ENCODE measurements around the gene MAEA.
"Not testable (repeated sequence)": the region's sequence is repeated elsewhere in the genome, so short reads cannot be mapped to it uniquely, and the experiment has no call there.

The MAEA gene

GRCh38 chr4:1290165-1290977 is 680 bp downstream of the MAEA start:
- no peak for DNase-seq
- Histone ChIP-seq H3K4me3 (ENCODE audit: low read depth in 1 of 2, low read length in 2 of 2) (peak overlapping the region; percentile 63 to 75; a peak in 3 of 4 replicates), H3K9me3 (ENCODE audit: insufficient read depth, low read length, severe bottlenecking) (peaks cover 13% of the 10 kb centered on the region), H3K4me1 (ENCODE audit: insufficient read depth, low read length) (peaks cover 37% of the 10 kb centered on the region), H3K79me2 (ENCODE audit: insufficient read depth, low read length) (peaks cover 64% of the 10 kb centered on the region), H4K20me1 (ENCODE audit: insufficient read depth, low read length) (peaks cover 45% of the 10 kb centered on the region), H3K4me2 (ENCODE audit: insufficient read depth, low read length) (peak overlapping the region; percentile 93), H3K27ac (ENCODE audit: low read length) (peak overlapping the region; percentile 87), H3K36me3 (ENCODE audit: insufficient read depth, low read length) (peaks cover 14% of the 10 kb centered on the region), H3K27me3 (ENCODE audit: insufficient read depth, low read length, poor library complexity) (no peaks in the 10 kb centered on the region), H3K9ac (ENCODE audit: low read depth, low read length) (peak overlapping the region; percentile 83), H2AFZ (ENCODE audit: low read depth, low read length) (peak overlapping the region; percentile 92)
- no peak for ATAC-seq (ENCODE audit: insufficient read depth, low read depth)
- TF ChIP-seq EZH2 (IDR thresholded peaks at IDR 0.05; ENCODE audit: borderline replicate concordance, low read depth, low read length, severe bottlenecking), result no peak
- TF ChIP-seq CTCF (IDR thresholded peaks at IDR 0.05; ENCODE audit: borderline replicate concordance, extremely low read depth, low read length, poor library complexity, severe bottlenecking), result no peak

GRCh38 chr4:1291091-1291490 is 1.4 kb downstream of the MAEA start:
- peak overlapping the region; percentile 63 to 75; a peak in 3 of 4 replicates for H3K4me3 ChIP-seq (ENCODE audit: low read depth in 1 of 2, low read length in 2 of 2)
- no peaks in the 10 kb centered on the region for H3K27me3 ChIP-seq (ENCODE audit: insufficient read depth, low read length, poor library complexity)
- H3K79me2 ChIP-seq (ENCODE audit: insufficient read depth, low read length), result peaks cover 69% of the 10 kb centered on the region
- DNase-seq (no peak), ATAC-seq (ENCODE audit: insufficient read depth, low read depth) (no peak)
- peak overlapping the region; percentile 83 for H3K9ac ChIP-seq (ENCODE audit: low read depth, low read length)
- H2AFZ ChIP-seq (ENCODE audit: low read depth, low read length), result no peak overlapping the region
- H3K4me2 ChIP-seq (ENCODE audit: insufficient read depth, low read length), result peak overlapping the region; percentile 93
- peaks cover 14% of the 10 kb centered on the region for H3K36me3 ChIP-seq (ENCODE audit: insufficient read depth, low read length)
- H4K20me1 ChIP-seq (ENCODE audit: insufficient read depth, low read length), result peaks cover 49% of the 10 kb centered on the region
- H3K4me1 ChIP-seq (ENCODE audit: insufficient read depth, low read length), result peaks cover 37% of the 10 kb centered on the region
- TF ChIP-seq EZH2 (IDR thresholded peaks at IDR 0.05; ENCODE audit: borderline replicate concordance, low read depth, low read length, severe bottlenecking), result no peak
- TF ChIP-seq CTCF (IDR thresholded peaks at IDR 0.05; ENCODE audit: borderline replicate concordance, extremely low read depth, low read length, poor library complexity, severe bottlenecking), result no peak
- peak overlapping the region; percentile 87 for H3K27ac ChIP-seq (ENCODE audit: low read length)
- peaks cover 8% of the 10 kb centered on the region for H3K9me3 ChIP-seq (ENCODE audit: insufficient read depth, low read length, severe bottlenecking)

- H3K9me3 ChIP-seq (ENCODE audit: insufficient read depth, low read length, severe bottlenecking), result peaks cover under 1% of the 10 kb centered on the region
- peaks cover 25% of the 10 kb centered on the region for H3K36me3 ChIP-seq (ENCODE audit: insufficient read depth, low read length)
- H3K4me1 ChIP-seq (ENCODE audit: insufficient read depth, low read length), result peaks cover 37% of the 10 kb centered on the region
- H2AFZ ChIP-seq (ENCODE audit: low read depth, low read length), result no peak overlapping the region
- peaks cover 79% of the 10 kb centered on the region for H3K79me2 ChIP-seq (ENCODE audit: insufficient read depth, low read length)
- peak overlapping the region; percentile 43; the same call in 1 of the 2 replicates for H3K27ac ChIP-seq (ENCODE audit: low read length)
- H3K4me3 ChIP-seq (ENCODE audit: low read depth in 1 of 2, low read length in 2 of 2), result peak overlapping the region in 1 of 2 experiments; percentile 75; a peak in 1 of 4 replicates
- peak overlapping the region; percentile 93 for H3K4me2 ChIP-seq (ENCODE audit: insufficient read depth, low read length)
- DNase-seq, result no peak
- no peak for ATAC-seq (ENCODE audit: insufficient read depth, low read depth)
- peak overlapping the region; percentile 83; the same call in 1 of the 2 replicates for H3K9ac ChIP-seq (ENCODE audit: low read depth, low read length)
- H4K20me1 ChIP-seq (ENCODE audit: insufficient read depth, low read length), result peaks cover 59% of the 10 kb centered on the region
- no peaks in the 10 kb centered on the region for H3K27me3 ChIP-seq (ENCODE audit: insufficient read depth, low read length, poor library complexity)
- no peak for TF ChIP-seq CTCF (IDR thresholded peaks at IDR 0.05; ENCODE audit: borderline replicate concordance, extremely low read depth, low read length, poor library complexity, severe bottlenecking)
- no peak for TF ChIP-seq EZH2 (IDR thresholded peaks at IDR 0.05; ENCODE audit: borderline replicate concordance, low read depth, low read length, severe bottlenecking)
Observed at GRCh38 chr4:1291996-1292702, 2.5 kb downstream of the MAEA start.

GRCh38 chr4:1292703-1293011 is 3.0 kb downstream of the MAEA start:
- H3K27ac ChIP-seq (ENCODE audit: low read length); H3K27me3 ChIP-seq (ENCODE audit: insufficient read depth, low read length, poor library complexity); H3K4me3 ChIP-seq (ENCODE audit: low read depth in 1 of 2, low read length in 2 of 2); ATAC-seq (ENCODE audit: insufficient read depth, low read depth); H3K9ac ChIP-seq (ENCODE audit: low read depth, low read length); H3K9me3 ChIP-seq (ENCODE audit: insufficient read depth, low read length, severe bottlenecking); DNase-seq; H2AFZ ChIP-seq (ENCODE audit: low read depth, low read length): not testable (repeated sequence)
- Histone ChIP-seq H4K20me1 (ENCODE audit: insufficient read depth, low read length) (peaks cover 64% of the 10 kb centered on the region), H3K4me2 (ENCODE audit: insufficient read depth, low read length) (peak overlapping the region; percentile 93; the same call in 1 of the 2 replicates), H3K36me3 (ENCODE audit: insufficient read depth, low read length) (peaks cover 30% of the 10 kb centered on the region), H3K4me1 (ENCODE audit: insufficient read depth, low read length) (peaks cover 37% of the 10 kb centered on the region), H3K79me2 (ENCODE audit: insufficient read depth, low read length) (peaks cover 84% of the 10 kb centered on the region)
